ENCODE measurements around the gene KRTAP12-2.
"Not testable (repeated sequence)": the region's sequence is repeated elsewhere in the genome, so short reads cannot be mapped to it uniquely, and the experiment has no call there.

Gene KRTAP12-2

GRCh38 chr21:44682580-44683151 is 15.9 kb upstream of the KRTAP12-2 start:
- H3K4me3 Mint-ChIP-seq, result no peak overlapping the region

GRCh38 chr21:44681861-44682579 is 15.3 kb upstream of the KRTAP12-2 start, which contains the start of gene KRTAP12-1:
Gene KRTAP12-1, minus strand, starts transcription at chr21:44682163. Its CDS starts 40 bp downstream, at chr21:44682123.
- no peaks in the 10 kb centered on the region for H3K9me3 Mint-ChIP-seq
- peaks cover 7% of the 10 kb centered on the region for H3K4me1 Mint-ChIP-seq (ENCODE audit: low read depth)
- H3K36me3 Mint-ChIP-seq (ENCODE audit: low read depth), result no peaks in the 10 kb centered on the region
- no peak within 1 kb of the TSS for H3K4me3 Mint-ChIP-seq
- H3K27ac Mint-ChIP-seq, result no peak within 1 kb of the TSS
- DNase-seq, result no peak
- H3K27me3 Mint-ChIP-seq, result peaks cover 7% of the 10 kb centered on the region

More at GRCh38 chr21:44682580-44683151, 15.9 kb upstream of the KRTAP12-2 start:
- no peak overlapping the region for H3K27ac Mint-ChIP-seq
- peaks cover 7% of the 10 kb centered on the region for H3K4me1 Mint-ChIP-seq (ENCODE audit: low read depth)
- no peaks in the 10 kb centered on the region for H3K36me3 Mint-ChIP-seq (ENCODE audit: low read depth)
- H3K27me3 Mint-ChIP-seq, result peaks cover 7% of the 10 kb centered on the region
- H3K9me3 Mint-ChIP-seq, result no peaks in the 10 kb centered on the region
- no peak for DNase-seq

GRCh38 chr21:44681152-44681551 is 14.4 kb upstream of the KRTAP12-2 start:
- H3K27ac Mint-ChIP-seq, result no peak overlapping the region
- no peaks in the 10 kb centered on the region for H3K9me3 Mint-ChIP-seq
- DNase-seq, result no peak
- H3K4me3 Mint-ChIP-seq, result no peak overlapping the region
- H3K27me3 Mint-ChIP-seq, result peaks cover 4% of the 10 kb centered on the region
- H3K36me3 Mint-ChIP-seq (ENCODE audit: low read depth), result no peaks in the 10 kb centered on the region
- H3K4me1 Mint-ChIP-seq (ENCODE audit: low read depth), result peaks cover 3% of the 10 kb centered on the region

- DNase-seq, result no peak
- no peaks in the 10 kb centered on the region for H3K36me3 Mint-ChIP-seq (ENCODE audit: low read depth)
- no peaks in the 10 kb centered on the region for H3K4me1 Mint-ChIP-seq (ENCODE audit: low read depth)
- H3K27me3 Mint-ChIP-seq, result no peaks in the 10 kb centered on the region
- H3K27ac Mint-ChIP-seq, result no peak overlapping the region
- H3K4me3 Mint-ChIP-seq, result no peak overlapping the region
- peaks cover 4% of the 10 kb centered on the region for H3K9me3 Mint-ChIP-seq
Observed at GRCh38 chr21:44677881-44678280, 11.2 kb upstream of the KRTAP12-2 start.

GRCh38 chr21:44671911-44672310 is 5.2 kb upstream of the KRTAP12-2 start:
- H3K9me3 Mint-ChIP-seq, result peaks cover 24% of the 10 kb centered on the region
- no peaks in the 10 kb centered on the region for H3K4me1 Mint-ChIP-seq (ENCODE audit: low read depth)
- no peak overlapping the region for H3K4me3 Mint-ChIP-seq
- DNase-seq, result no peak
- H3K27me3 Mint-ChIP-seq, result no peaks in the 10 kb centered on the region
- no peak overlapping the region for H3K27ac Mint-ChIP-seq
- H3K36me3 Mint-ChIP-seq (ENCODE audit: low read depth), result no peaks in the 10 kb centered on the region

GRCh38 chr21:44670642-44671432 is 4.1 kb upstream of the KRTAP12-2 start:
- no peak overlapping the region for H3K4me3 Mint-ChIP-seq
- no peak overlapping the region for H3K27ac Mint-ChIP-seq
- no peaks in the 10 kb centered on the region for H3K36me3 Mint-ChIP-seq (ENCODE audit: low read depth)
- H3K9me3 Mint-ChIP-seq, result peaks cover 24% of the 10 kb centered on the region
- no peaks in the 10 kb centered on the region for H3K4me1 Mint-ChIP-seq (ENCODE audit: low read depth)
- H3K27me3 Mint-ChIP-seq, result no peaks in the 10 kb centered on the region
- no peak for DNase-seq

GRCh38 chr21:44667612-44668011 is 885 bp upstream of the KRTAP12-2 start:
- Mint-ChIP-seq H3K9me3 (peaks cover 18% of the 10 kb centered on the region), H3K27me3 (no peaks in the 10 kb centered on the region), H3K27ac (no peak overlapping the region), H3K4me3 (no peak overlapping the region), H3K36me3 (ENCODE audit: low read depth) (no peaks in the 10 kb centered on the region), H3K4me1 (ENCODE audit: low read depth) (no peaks in the 10 kb centered on the region)
- DNase-seq, result no peak

GRCh38 chr21:44664691-44665090 is 2.0 kb downstream of the KRTAP12-2 start:
- H3K27me3 Mint-ChIP-seq, result no peaks in the 10 kb centered on the region
- no peak for DNase-seq
- H3K36me3 Mint-ChIP-seq (ENCODE audit: low read depth), result no peaks in the 10 kb centered on the region
- H3K27ac Mint-ChIP-seq, result no peak overlapping the region
- peaks cover 16% of the 10 kb centered on the region for H3K9me3 Mint-ChIP-seq
- H3K4me1 Mint-ChIP-seq (ENCODE audit: low read depth), result peaks cover 2% of the 10 kb centered on the region
- H3K4me3 Mint-ChIP-seq, result no peak overlapping the region

- not testable (repeated sequence) for H3K27me3 Mint-ChIP-seq; H3K36me3 Mint-ChIP-seq (ENCODE audit: low read depth); H3K27ac Mint-ChIP-seq; DNase-seq; H3K4me3 Mint-ChIP-seq
- H3K9me3 Mint-ChIP-seq, result peaks cover 21% of the 10 kb centered on the region
- peaks cover 30% of the 10 kb centered on the region for H3K4me1 Mint-ChIP-seq (ENCODE audit: low read depth)
Observed at GRCh38 chr21:44661567-44661966, 5.2 kb downstream of the KRTAP12-2 start.

GRCh38 chr21:44658913-44659595 is 7.7 kb downstream of the KRTAP12-2 start:
- H3K27ac Mint-ChIP-seq, result peak overlapping the region; percentile 78
- peaks cover 49% of the 10 kb centered on the region for H3K4me1 Mint-ChIP-seq (ENCODE audit: low read depth)
- no peak overlapping the region for H3K4me3 Mint-ChIP-seq
- H3K27me3 Mint-ChIP-seq, result no peaks in the 10 kb centered on the region
- peaks cover 11% of the 10 kb centered on the region for H3K36me3 Mint-ChIP-seq (ENCODE audit: low read depth)
- peaks cover 32% of the 10 kb centered on the region for H3K9me3 Mint-ChIP-seq
- no peak for DNase-seq

- Mint-ChIP-seq H3K27ac (peak overlapping the region; percentile 78), H3K27me3 (no peaks in the 10 kb centered on the region), H3K9me3 (peaks cover 32% of the 10 kb centered on the region), H3K4me3 (no peak overlapping the region), H3K4me1 (ENCODE audit: low read depth) (peaks cover 54% of the 10 kb centered on the region), H3K36me3 (ENCODE audit: low read depth) (peaks cover 11% of the 10 kb centered on the region)
- DNase-seq, result no peak
Observed at GRCh38 chr21:44658541-44658910, 8.2 kb downstream of the KRTAP12-2 start.

GRCh38 chr21:44657635-44658540 is 8.8 kb downstream of the KRTAP12-2 start, which contains the start of gene KRTAP12-3:
Gene KRTAP12-3, plus strand, starts transcription at chr21:44657932. Its CDS starts 48 bp downstream, at chr21:44657980.
- peak within 1 kb of the TSS; percentile 49 for H3K4me3 Mint-ChIP-seq
- peaks cover 11% of the 10 kb centered on the region for H3K36me3 Mint-ChIP-seq (ENCODE audit: low read depth)
- H3K27me3 Mint-ChIP-seq, result no peaks in the 10 kb centered on the region
- H3K4me1 Mint-ChIP-seq (ENCODE audit: low read depth), result peaks cover 56% of the 10 kb centered on the region
- peak within 1 kb of the TSS; percentile 78 for H3K27ac Mint-ChIP-seq
- DNase-seq, result no peak
- H3K9me3 Mint-ChIP-seq, result peaks cover 34% of the 10 kb centered on the region

GRCh38 chr21:44656868-44657267 is 9.9 kb downstream of the KRTAP12-2 start:
- Mint-ChIP-seq H3K4me3 (no peak overlapping the region), H3K36me3 (ENCODE audit: low read depth) (peaks cover 11% of the 10 kb centered on the region), H3K4me1 (ENCODE audit: low read depth) (peaks cover 56% of the 10 kb centered on the region), H3K9me3 (peaks cover 30% of the 10 kb centered on the region), H3K27me3 (no peaks in the 10 kb centered on the region), H3K27ac (no peak overlapping the region)
- DNase-seq, result no peak
